HL-60/S4 treated with phorbol 12-myristate 13-acetate at 8.2 ng/mL for 4 days and 3 days (cell line): Measurements from ENCODE around the gene GIMD1.
"Not testable (repeated sequence)": the region's sequence is repeated elsewhere in the genome, so short reads cannot be mapped to it uniquely, and the experiment has no call there.

Experiments
- in situ Hi-C: fragments of 300-500 bp; cut with MboI; formaldehyde crosslinking; loops from 2 replicates; pipeline ENCODE4 v1.15.0; 2022; ENCODE audit warnings: low sequenced_read_pairs

Gene GIMD1

DNA sequence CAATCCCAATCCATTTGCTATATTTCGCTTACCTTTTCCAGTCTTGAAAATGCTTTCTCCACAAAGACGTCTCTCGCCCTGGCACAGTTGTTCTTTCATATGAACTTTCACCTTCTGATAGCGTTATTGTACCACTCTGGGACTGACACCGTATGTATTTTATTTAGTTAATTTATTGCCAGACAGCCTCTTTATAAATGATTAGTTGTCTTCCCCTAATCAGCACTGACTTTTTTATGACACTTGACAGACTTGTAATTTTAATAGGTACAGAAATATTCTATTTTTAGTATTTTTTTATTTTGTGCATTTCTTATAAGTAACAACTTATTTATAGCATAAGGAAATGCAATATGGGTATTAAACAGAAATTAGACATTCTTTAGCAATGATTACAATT is at the start of gene GIMD1:
TSS of gene GIMD1 (minus strand) at position 101 of the 400 bp plus-strand sequence. CDS start 1,343 bp downstream, outside the sequence.
- in situ Hi-C loops: loop anchor here (10.0 kb wide), 1 partner anchor 436 kb away; no protein-coding TSS in a partner anchor

DNA sequence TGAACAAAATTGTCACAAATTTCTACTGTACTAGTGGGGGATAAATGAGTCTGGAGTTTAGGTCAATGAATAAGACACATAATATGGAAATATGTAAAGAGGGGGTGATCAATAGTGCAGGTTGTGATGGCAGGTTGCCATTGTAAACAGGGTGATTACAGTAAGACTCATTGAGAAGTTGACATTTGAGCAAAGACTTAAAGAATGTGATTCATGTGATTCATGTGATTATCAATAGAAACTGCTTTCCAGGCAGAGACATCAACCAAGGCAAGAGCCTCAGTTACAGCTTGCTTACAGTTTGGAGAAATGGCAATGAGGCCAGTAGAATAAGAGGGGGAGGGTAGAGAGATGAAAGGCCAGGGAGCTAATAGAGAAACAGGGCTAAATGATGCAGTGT is 45.8 kb upstream of the GIMD1 start:
- in situ Hi-C loops: no loop called here

DNA sequence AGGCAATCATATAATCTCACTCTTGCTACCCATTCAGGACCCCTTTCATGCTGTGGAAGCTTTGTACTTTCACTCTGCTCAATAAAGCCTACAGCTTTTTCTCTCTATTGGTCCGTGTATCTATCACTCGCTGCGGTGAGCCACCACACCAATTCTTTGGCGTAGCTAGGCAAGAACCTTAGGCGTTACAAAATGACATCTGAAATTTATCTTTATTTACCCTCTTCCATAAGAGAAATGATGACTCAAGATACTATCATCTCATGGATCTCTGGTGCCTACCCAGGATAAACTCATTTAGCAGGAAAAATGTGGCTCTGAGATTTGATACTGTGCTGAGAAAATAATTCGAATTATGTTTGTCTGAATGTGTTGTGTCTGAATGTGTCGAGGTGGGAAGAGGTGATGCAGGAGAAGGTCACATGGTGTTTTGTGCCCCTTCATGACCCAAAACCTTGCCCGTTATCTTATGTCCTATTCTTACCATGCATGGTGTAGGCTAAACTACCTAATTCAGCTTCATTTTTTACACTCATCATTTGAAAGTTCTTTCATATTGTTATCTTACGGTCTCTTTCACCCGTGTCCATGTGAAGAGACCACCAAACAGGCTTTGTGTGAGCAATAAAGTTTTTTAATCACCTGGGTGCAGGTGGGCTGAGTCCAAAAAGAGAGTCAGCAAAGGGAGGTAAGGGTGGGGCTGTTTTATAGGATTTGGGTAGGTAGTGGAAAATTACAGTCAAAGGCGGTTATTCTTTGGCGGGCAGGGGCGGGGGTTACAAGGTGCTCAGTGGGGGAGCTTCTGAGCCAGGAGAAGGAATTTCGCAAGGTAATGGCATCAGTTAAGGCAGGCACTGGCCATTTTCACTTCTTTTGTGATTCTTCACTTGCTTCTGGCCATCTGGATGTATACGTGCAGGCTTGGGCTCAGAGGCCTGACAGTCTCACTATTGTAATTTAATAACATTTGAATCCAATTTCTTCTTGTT is 41.6 kb upstream of the GIMD1 start:
- in situ Hi-C loops: no loop called here

DNA sequence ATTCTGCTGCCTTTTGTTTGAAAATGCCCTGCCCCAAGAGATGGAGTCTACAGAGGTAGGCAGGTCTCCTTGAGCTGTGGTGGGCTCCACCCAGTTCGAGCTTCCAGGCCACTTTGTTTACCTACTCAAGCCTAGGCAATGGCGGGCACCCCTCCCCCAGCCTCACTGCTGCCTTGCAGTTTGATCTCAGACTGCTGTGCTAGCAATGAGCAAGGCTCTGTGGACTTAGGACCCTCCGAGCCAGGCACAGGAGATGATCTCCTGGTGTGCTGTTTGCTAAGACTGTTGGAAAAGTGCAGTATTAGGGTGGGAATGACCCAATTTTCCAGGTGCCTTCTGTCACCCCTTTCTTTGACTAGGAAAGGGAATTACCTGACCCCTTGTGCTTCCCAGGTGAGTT is 39.4 kb upstream of the GIMD1 start:
- in situ Hi-C loops: not testable (repeated sequence)

DNA sequence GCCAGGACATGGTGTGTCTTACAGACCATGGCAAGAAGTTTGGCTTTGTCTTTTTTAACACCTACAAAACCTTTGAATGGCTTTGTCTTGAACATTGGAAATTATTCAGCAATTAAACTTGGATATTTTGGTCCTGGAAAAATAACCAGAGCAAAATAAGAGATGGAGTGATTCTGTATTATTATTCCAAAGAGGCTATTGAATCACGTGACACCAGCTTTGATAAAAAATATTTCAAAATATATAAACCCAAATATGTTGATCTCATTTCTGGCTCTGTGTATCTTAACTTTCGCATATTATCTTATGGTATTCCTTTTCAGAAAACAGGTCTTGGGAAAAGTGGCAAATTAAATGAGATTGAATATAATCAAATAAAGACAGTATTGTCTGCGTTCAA is 32.6 kb upstream of the GIMD1 start:
- in situ Hi-C loops: no loop called here

DNA sequence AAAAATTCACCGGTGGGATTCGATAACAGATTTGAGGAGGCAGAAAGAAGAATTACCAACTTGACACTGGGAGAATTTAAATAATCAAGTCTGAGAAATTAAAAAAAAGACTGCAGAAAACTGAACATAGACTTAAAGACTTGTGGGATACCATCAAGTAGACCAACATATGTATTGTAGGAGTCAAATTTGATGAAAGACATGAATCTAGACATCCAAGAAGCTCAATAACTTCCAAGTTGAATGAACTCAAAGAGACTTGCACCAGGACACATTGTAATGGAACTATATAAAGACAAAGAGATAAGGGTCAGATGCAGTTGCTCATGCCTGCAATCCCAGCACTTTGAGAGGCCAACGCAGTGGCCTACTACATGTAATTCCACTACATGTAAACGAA is 30.3 kb upstream of the GIMD1 start:
- in situ Hi-C loops: not testable (repeated sequence)

DNA sequence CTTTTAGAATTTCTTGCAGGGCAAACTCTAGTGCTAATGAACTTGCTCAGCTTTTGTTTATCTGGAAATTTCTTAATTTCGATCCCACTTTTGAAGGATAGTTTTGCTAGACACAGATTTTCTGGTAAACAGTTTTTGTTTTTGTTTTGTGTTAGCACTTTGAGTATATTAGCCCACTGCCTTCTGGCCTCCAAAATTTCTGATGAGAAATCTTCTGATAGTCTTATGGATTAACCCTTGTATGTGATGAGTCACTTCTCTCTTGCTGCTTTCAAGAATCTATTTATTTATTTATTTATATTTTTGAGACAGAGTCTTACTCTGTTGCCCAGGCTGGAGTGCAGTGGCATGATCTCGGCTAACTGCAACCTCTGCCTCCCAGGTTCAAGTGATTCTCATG is 27.0 kb upstream of the GIMD1 start:
- in situ Hi-C loops: no loop called here

DNA sequence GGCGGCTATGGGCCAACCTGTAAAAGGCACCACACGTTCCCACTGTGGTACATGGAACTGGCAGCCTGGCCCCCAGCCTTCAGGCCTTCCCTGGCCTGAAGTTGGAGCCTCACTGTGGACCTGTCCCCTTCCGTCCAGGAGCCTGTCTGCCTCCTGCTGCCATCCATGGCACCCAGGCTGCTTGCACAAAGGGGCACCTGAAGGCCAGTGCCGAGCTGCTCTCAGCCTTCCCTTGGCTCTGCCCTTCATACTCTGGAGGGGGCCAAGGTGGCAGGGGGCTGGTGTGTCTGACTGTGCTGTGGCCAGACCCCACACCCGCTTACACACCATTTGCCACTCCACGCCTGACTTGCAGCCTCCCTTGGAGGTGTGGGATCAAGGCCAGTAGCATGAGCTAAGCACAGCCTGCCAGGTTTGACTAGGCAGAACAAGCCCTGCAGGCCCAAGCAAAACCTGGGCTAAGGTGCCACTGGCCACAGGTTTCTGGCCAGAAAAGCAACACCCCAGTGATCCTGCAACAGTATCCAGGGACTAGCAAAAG is 17.3 kb upstream of the GIMD1 start:
- in situ Hi-C loops: no loop called here

DNA sequence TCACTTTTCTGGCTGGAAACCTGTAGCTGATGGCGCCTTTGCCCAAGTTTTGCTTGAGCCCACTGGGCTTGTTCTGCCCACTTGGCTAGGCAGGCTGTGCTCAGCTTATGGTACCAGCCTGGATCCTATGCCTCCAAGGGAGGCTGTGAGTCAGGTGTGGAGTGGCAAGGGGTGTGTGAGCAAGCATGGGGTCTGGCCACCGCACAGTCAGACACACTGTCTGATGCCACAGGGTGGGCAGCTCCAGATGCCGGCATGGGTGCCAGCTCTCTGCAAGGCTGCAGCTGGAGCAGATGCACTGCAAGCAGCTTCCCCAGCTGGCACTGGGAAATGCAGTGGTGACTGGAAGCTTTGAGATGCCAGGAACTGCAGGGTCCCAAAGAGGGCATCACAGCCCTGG is 16.3 kb upstream of the GIMD1 start:
- in situ Hi-C loops: no loop called here

DNA sequence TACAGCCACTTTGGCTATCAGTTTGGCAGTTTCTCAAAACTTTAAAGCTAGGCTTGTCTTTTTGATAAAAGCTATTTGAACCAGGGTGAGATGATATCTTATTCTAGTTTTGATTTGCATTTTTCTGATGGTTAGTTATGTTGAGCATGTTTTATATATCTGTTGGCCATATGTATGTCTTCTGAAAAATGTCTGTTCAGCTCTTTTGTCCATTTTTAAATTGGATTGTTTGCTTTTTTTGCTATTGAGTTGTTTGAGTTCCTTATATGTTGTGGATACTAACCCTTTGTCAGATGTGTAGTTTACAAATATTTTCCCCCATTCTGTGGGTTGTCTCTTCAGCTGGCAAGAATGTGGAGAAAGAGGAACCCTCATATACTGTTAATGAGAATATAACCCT is 11.6 kb upstream of the GIMD1 start:
- in situ Hi-C loops: no loop called here

DNA sequence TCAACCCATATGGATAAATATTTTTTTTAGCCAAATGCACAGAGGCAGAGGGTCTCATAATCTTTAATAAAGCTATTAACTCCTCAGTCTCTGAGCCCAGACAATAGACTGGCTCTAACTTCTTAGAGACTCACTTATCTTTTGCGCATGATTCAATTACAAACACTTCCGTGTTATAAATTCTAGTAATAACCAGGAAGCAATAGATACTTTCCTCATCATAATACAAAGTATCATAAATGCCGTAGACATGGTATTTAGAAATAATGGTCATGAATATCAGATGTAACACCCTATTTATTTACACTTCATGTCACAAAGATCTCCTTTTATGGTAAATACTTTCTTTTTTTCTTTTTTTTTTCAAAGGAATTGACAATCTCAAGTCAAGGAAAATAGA is 4.4 kb upstream of the GIMD1 start:
- in situ Hi-C loops: no loop called here

DNA sequence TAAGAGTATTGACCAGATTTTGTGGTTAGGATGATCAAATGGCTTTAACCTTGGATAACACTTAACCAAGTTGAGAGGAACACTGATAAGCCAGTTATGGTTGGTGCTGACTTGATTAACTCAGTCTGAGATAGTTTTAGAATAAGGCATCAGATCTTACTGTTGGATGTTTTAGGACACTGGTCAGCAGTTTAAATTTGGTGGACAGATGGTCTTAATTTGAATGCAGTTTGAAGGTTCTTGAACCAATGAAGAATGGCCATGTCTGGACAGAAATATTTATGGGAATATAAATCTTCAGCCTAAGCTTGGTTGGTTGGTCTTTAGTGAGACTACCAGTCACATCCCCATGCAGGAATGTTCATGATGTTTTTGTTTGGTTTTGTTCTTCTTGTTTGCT is 2.6 kb upstream of the GIMD1 start:
- in situ Hi-C loops: no loop called here

DNA sequence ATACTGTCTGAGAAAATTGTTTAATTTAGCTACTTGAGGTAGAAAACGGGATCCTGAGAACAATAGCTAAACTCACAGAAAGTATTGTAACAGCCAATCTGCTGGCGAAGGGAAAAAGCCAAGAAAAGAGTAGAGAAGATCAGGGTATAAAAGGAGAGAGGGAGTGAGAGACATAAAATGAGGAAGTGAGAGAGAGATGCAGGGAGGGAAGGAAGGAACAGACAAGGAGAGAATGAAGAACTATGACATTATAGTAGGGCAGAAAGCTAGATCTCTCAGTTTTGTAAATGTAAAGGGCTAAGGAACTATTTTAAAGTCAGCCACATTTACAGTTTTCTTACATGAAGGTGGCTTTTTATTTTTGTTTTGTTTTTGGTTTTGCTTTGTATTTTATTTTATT is 1.6 kb upstream of the GIMD1 start:
- in situ Hi-C loops: no loop called here

DNA sequence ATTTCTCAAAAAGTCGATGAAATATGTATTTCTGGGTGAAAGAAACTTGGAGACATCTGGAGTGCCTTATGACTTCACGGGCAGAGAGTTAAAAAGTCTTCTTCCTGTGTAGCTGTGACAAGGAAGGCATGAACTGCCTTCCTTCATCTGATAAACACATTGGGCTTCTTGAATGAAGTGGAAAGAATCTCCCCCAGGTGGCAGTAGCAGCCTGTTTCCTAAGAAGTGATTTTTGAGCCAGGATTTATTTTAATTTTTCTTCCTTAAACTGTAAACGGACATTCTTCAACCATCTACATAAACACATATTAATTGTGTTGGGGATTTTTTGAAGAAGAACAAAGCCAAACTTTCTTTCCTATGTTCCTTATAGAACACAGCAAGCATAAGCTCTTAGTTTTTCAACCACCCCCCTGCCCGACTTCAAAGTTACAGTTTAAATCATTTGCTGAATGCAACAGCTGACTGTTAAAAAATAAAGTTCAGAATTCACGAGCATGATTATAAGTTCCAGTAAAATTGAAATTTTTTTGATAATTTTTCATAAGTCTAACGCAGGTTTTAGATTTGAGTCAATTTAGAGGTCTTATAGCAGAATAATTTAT is 980 bp upstream of the GIMD1 start:
- in situ Hi-C loops: loop anchor here (10.0 kb wide), 1 partner anchor 435 kb away; no protein-coding TSS in a partner anchor

DNA sequence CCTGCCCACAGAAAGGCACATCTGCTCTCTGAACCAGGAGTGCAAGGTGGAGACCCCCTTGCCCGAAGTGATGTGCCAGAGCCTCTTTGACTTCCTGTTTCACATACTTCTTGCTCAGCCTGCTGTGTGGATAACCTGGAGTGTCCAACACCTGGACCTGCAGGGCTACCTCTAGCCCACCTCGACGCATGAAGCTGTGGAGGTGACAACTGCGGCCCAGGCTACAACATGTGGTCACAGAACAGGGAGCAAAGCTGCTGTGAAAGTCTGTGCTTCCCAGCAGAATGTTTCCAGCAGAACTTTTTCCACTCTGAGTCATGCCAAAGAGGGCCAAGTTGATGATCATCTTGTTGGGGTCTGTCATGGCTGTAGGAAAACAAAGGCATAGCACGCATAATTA is 1.5 kb downstream of the GIMD1 start:
- in situ Hi-C loops: loop anchor here (10.0 kb wide), 1 partner anchor 438 kb away; no protein-coding TSS in a partner anchor

DNA sequence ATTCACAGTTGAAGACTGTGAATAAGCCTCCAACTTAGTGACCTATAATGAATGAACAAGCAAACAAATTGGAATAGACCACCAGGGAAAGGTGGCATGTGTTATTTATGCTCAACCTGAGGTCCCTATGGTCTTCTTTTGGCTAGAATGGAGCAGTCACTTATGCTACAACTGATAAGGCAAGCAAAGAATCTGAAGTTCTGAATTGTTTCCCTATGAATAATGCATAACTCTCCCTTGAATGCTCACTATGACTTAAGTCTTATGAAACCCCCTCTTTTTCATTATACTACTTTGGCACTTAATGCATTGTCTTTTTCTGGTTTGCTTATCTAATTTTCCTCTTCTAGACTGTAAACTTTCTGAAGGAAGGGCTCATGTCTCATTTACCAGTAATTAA is 2.6 kb downstream of the GIMD1 start:
- in situ Hi-C loops: loop anchor here (10.0 kb wide), 1 partner anchor 439 kb away; no protein-coding TSS in a partner anchor

DNA sequence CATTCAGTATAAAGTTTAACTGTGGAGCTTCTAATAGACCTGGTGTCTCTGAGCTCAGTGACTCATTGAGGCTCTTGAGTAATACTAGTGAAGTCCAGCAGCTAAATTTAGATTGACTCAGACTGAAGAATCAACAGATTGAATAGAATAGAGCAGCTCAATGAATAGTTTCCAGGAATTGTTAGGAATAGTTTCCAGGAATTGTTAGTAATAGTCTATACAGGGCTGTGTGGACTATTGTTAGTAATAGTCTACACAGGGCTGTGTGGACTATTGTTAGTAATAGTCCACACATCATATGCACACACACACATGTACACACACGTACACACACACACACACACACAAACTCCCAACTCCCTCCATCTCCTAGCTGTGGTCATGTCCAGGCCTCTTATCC is 3.0 kb downstream of the GIMD1 start:
- in situ Hi-C loops: loop anchor here (10.0 kb wide), 1 partner anchor 439 kb away; no protein-coding TSS in a partner anchor

DNA sequence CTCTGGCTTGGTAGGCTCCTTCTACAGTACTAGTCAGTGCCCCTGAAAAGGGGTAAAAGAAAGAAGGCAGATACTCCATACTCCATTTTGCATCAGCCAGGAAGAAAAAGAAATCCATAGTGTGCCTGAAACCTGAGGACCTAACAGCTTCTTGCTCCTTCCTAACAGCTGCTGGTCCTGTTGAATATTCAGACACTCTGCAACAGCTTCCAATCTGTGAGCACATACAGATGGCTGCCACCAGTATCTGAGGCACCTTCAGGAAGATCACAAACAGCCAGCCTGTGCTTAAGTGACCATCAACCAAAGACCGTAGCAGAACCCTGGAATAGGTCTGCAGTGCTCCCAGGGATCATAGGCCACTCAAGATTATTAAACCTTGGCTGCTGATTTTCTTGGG is 4.3 kb downstream of the GIMD1 start:
- in situ Hi-C loops: loop anchor here (10.0 kb wide), 1 partner anchor 441 kb away; no protein-coding TSS in a partner anchor

DNA sequence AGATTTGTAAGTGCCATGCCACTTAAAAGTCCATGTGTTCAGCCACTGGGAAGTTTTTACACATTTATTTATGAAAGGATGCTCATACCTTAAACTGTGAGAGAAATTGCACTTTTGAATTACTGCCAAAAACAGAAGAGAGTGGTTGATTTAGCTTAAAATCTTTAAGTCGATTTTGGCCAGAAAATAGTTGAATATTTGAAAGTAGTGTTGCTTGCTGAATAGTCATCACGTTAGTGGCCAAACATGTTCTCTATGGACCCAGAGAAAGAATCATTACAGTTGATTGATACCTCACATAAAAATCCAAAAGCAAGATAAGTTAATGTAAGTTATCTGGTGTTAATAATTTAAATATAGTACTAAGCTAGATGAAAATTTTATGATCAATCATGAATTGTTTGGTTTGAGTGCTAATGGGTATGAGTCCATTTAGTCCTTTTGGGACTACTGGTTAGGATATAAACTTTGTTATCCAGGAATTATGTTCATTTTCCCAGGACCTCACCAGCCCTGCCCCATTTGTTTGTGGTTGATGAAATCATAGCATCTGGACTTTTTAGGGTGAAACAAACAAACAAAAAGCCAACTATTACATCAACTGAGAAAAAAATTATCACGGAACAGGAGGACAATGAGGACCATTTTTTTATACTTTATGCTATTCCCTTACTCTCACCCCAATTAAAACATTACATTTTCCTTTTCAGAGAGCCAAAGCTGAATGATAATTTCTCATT is 6.3 kb downstream of the GIMD1 start:
- in situ Hi-C loops: loop anchor here (10.0 kb wide), 1 partner anchor 443 kb away; no protein-coding TSS in a partner anchor

DNA sequence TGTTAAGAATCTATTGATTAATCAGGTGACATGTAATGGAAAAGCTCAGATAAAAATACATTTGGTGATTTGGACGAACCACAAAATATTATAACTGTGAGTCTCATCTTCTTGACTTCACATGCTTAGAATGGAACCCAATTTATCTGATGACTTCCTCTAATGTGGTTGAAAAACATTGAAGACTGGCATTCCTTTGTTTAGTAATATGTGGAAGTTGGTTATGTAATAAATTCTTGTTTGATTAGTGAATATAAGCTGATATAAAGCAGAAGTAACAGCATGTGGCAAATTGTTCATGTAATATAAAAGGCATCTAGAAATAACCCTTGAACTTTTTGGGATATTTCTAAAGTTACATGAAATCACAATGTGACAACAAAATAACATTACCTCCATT is 9.7 kb downstream of the GIMD1 start:
- in situ Hi-C loops: no loop called here

DNA sequence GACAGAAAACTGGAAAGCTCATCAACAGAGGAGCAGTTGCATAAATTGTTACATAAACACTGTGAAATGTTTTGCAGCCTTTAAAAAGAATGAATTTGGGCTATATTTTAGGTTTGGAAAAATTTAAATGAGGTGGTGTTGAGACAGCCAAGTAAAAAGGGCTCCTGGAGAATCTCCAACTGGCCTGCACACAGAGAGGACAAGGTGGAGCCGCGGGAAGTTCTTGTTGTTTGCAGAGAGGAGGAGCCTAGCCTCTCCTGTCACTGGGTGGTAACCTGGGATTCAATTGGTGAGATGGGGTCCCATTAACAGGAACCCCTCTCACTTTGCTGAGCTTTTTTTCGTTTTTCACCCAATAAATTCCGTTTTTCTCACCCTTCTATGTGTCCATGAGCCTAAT is 13.4 kb downstream of the GIMD1 start:
- in situ Hi-C loops: no loop called here
